GM18873 (cell line): ENCODE results near the gene S1PR3.

Source experiments
- ATAC-seq: cut with Tn5 transposase; IDR thresholded peaks from one replicate; pipeline ENCODE4 v1.9.1; 2021; ENCODE audit warnings: mild to moderate bottlenecking, moderate library complexity, moderate number of reproducible peaks; ENCODE audit not compliant: unreplicated experiment, low FRiP score

The S1PR3 gene

DNA sequence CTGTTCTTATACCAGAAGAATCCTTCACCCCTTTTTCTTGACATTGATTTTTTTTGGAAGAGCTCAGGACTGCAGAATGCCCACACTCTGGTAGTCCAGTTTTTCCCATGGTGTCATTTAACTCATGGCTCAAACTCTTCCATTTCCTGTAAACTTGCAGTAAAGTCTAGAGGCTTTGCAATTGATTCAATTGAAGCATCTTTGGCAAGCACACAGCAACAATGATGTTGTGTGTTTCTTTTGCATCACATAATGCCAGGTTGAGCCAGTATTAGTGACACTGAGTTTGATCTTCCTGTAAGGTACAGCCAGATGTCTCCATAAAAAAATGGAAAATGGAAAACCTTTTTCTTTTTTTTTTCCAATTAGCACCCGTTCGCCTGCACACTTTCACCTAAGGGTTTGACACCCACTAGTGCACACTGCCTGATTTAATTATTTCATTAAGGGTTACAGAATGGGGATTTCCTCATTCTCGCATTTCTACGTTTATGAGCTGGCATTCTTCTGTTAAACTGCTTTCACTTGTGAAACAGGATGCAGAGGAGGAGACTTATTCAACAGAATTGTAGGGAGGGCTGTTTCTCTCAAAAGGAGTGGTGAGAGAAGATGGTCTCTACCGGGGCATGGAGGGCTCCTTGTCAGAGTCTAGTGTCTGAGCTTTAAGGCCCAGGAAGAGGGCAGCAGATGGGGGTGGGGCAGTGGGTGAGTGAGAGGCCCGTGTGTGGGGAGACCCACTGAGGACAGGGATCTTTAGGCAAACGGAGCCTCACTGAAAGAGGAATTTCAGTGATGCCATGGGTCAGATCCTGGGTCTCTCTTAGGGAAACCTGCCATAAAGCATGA lies 2.2 kb upstream of the S1PR3 start:
- ATAC-seq = no peak

DNA sequence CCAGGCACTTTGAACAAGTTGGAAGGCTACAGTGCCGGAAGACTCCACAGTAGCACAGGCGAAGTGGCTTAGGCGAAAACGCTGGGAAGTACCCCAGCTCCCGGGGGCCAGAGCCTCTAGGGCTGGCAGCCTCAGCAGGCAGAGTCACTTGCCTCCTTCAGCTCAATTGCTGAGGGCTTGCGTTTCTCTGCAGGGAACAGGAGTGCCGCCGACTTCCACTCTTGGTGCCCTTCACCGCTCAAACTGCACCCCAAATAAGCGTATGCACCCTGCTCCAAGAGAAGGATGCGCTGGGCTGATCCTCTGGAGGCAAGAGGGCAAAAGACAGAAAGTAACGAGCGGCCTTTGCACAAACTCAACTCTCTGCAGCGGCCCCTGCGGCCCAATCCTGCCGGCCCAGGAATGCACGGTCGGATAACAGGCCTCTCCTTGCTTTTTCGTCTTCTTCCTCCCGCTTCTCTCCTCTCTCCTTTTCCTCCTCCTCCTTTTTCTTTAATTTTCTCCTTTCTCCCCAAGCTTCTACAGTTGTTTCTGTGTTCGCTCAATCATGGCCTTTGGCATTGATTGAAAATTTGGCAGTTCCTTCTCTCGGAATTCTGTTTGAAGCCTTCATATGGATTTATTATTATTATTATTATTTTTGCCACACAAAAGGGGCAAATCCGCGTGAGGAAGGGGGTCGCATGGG lies 1.1 kb upstream of the S1PR3 start:
- ATAC-seq = no peak

DNA sequence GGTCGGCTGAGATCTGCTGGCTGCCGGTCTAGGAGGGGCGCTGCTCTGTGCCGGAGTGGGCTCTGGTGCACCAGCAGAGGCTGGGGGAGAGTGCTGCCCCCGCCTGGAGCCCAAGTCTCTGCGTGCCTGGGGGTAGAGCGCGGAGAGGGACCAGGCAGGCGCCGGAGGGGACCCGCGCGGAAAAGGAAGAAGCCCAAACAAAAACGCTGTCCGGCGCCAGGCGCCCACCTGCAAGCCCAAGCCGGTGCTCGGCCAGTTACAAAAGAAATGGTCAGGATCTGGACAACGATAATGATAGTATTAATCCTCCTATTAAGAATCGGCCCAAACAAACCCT lies 571 bp upstream of the S1PR3 start:
- ATAC-seq = no peak

DNA sequence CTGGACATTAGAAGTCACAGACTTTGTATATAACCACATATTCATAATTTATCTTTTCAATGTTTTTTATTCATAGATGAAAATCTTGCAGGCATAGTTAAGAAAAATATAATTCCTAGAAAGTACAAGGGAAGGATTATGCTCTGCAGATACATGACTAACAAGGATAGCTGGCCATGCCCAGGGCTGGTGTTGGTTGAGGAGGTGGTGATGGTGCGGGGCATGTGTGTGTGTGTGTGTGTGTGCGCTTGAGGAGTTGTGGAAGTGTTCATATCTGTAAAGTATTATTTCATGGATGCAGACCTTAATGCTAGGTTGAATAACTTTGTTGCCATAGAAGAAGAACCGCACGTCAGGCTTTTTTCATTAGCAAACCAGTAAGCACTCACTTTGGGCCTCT lies 1.3 kb downstream of the S1PR3 start:
- ATAC-seq = no peak

DNA sequence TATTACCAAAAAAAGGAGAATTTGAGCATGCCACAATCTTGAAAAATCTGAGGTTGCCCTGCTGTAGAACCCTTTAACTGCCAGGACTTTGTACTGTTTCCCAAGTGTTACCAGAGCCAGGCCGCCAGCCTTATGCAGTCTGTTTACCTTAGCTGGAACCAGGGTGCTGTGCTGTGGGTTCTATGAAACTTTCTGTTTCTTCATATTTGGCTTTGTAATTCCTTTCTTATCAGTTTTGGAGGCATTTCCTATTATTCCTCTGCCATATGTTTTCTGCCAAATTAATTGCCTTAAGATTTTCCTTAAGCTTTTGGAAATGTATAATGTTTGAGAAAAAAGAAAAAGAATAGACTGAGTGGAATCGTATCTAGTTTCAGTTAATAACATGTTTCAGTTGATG lies 2.1 kb downstream of the S1PR3 start:
- no peak for ATAC-seq

DNA sequence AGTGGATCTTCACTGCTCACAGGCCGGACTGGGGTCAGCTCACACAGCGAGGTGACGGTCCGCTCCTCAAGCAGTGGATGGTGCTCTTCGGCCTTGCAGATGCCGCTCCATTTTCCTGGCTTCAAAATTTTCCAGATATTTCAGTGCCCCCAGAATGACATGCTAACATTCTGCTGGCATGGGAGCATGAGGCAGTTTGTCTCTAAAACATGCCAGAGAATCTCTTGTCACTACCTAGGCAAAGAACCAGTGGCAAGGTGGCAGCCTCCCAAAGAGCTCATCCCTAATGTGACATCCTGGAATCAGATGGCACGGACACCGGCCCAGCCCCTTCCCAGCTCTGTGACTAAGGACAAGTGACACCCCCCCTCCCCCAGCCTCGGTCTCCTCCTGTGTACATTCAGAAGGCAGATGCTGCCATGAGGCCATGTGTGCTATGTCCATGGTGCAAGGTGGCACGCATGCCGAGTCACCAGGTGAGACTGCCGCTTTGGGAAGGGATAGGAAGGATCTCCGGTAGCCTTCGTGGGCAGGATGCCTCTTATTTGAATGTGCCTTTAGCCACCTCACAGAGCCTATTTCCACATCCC lies 2.7 kb downstream of the S1PR3 start:
- no peak for ATAC-seq

DNA sequence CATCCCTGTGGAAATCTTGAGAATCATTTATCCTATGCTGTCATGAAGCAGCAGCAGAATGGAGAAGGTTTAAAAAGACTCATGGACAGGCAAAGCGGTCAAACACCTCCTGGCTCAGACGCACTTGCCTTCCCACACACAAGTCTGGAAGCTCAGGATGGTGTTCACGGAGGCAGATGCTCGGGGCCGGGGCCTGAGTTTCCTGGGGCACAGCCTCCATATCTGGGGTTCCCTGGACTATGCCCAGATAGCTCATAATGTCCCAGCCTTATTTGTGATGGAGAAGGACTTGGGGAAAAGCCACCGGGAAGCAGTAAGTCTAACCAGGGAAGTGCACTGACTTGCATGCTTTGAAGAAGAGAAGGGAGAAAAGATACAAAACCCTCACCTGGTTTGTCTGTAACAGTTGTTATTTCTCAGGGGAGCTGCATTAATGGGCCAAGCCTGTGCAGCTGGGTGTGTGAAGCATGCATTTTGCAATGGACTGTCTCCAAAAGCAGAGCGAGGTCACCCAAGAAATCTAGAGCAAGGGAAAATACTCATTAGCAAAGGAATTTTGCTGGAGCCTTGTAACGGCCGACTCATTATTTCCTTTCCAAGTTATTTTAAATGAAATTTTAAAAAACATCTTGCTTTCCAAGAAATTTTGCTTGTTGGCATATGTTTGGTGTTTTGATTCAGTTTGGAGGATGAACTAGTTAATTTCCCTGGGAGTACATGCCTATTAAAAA lies 3.4 kb downstream of the S1PR3 start:
- ATAC-seq = no peak

DNA sequence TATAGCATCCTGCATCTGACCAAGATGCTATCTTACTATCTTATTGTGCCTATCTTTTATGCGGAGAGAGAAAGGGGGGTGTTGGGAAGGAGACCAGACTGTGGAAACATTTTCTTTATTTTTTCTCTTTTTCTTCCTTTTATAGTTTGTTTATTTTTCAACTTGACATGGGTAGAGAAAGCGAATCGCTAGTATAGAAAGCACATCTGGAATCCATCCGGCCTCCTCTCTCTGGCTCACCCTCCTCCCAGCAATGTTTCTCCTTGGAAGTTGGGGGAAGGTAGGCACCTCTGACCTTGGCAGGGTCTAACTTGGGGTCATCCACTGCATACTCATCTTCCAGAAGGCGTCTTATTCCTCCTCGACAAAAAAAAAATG lies 3.9 kb downstream of the S1PR3 start:
- ATAC-seq = no peak

DNA sequence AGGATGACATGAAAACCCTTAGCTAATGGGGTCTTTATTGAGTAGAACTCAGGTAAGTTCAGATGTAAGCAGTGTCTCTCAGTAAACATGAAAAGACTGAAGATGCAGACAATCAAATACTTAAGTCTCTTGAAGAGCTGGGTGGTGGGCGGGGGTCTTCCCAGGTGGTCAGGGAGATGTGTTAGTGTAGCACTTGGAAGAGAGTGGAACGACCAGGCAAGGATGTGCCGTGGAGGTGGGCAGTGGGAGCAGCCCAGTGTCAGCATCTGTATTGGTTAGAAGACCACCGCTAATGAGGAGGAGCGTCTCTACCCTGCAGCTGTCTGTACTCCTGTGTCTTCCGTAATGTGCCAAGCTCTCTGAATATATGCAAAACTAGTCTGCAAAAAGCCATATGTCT lies 4.4 kb downstream of the S1PR3 start:
- no peak for ATAC-seq

DNA sequence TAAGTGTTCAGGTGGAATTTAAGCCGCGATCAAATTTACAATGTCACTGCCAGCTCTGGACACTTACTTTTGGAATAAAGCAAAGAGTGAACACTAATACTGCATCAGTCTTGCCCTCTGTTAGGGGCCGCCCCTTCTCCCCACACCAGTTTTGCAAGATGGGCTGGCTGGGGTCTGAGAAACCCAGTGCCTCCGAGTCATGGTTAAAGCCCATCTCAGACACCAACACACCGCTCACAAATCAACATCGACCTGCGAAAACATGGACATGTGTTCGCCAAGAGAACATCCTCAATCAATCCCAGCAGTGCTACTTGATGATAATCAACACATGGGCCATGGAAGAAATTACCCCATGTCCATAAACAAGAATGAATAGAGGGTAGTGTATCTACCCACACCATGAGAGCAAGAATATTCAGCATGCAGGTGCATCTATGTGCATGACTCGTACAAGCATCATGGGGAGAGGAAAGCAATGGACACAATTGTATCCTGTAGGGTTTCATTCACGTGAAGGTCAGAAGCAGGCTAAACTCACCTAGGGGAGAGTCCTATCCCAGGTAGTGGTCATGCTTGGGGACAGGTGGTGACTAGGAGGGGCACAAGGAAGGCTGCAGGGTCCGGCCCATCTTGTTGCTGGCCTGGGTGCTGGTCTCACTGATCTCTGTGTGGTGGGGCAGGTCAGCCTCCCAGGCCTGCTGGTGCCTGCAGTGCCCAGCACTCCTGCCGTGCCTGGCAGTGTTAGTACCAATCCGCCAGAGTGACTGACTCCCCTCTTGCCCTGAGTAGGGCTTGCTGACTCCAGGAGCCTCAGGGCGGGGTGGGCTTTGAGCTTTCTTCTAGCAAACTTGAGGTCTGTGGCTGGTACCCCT lies 5.0 kb downstream of the S1PR3 start:
- no peak for ATAC-seq

DNA sequence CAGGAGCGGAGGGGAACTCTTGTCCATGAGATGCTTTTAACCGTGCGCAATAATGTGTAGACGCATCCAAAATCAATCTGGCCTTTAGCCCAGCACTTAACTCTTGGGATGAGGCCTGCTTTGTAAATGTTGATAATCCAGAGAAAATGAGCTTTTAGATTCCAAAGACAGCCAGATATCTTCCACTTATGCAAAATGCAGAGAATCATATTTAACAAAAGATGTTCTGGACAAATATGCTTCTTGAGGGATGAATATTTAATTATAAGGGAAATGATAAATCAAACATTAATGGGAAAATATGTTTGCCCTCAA lies 5.6 kb downstream of the S1PR3 start:
- ATAC-seq = no peak

DNA sequence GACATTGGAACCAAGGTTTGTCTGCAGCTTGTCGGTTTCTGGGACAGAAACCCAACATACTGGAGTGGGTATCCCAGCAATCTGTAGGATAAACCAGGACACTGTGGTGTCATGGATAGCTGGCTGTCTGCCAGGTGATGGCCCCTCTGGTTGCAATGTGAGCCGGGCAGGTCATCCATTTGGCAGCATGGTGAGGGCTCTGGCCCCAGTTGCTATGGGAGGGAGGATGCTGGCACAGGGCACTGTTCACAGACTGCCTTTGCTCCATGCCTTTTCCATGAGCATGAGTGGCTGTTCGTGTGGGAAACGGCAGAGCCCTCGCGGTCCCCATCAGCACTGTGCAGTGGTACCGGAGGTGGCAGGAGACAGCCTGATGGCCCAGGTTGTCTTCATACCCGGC lies 6.4 kb downstream of the S1PR3 start:
- ATAC-seq = no peak

DNA sequence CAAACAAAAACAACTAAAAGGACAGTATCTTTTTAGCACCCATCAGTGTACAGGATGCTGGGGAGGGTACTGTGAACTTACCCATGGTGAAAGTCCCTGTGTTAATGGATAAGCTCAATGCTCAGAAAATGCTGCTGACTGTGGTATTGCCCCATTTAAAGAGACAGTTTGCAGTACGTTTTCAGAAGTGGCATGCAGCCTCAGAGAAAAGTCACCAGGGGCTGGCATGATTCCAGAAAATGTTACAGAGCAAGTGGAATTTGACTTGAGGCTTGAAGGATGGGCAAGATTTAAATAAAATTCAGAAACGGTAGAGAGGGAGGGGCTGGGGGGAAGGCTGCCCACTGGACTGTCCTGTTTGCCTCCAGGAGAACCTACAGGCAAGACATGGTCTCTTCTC lies 7.2 kb downstream of the S1PR3 start:
- ATAC-seq = no peak

DNA sequence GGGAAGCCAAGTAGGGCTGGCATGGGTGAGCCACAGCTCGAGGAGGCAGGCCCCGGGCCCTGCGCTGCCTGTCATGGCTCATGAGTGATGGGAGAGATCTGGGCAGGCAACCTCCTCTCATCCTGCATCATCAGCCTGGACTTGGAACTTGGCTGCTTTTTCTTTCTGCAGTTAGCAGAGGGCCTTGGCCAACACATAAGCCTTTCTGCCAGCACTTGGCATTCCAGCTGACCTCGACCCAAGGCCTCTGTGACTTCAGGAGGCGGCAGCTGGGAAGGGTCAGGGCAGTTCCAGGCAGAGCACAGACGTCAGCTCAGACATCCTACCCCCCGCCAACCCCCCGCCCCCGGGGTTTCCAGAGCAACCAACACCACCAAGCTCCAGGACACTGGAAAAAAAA lies 7.6 kb downstream of the S1PR3 start:
- no peak for ATAC-seq

DNA sequence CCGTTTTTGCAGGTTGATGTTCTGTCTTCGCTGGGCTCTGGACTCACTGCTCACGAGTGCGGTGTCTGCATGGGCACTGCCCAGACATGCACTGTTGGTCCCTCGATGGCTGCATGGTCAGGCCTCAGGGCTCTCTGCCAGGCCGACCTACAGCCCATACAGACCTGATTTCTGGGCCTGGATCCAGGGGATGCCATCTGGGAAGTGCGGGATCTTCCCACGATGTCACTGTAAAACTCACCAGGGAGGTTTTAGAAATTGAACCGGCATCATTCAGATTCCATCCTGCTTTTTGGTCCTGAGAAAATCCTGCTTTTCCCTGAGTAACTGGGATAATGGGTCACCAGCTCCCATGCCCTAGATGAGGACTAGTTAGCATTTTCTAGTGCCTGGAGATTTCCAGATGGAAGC lies 9.1 kb downstream of the S1PR3 start:
- ATAC-seq = no peak

DNA sequence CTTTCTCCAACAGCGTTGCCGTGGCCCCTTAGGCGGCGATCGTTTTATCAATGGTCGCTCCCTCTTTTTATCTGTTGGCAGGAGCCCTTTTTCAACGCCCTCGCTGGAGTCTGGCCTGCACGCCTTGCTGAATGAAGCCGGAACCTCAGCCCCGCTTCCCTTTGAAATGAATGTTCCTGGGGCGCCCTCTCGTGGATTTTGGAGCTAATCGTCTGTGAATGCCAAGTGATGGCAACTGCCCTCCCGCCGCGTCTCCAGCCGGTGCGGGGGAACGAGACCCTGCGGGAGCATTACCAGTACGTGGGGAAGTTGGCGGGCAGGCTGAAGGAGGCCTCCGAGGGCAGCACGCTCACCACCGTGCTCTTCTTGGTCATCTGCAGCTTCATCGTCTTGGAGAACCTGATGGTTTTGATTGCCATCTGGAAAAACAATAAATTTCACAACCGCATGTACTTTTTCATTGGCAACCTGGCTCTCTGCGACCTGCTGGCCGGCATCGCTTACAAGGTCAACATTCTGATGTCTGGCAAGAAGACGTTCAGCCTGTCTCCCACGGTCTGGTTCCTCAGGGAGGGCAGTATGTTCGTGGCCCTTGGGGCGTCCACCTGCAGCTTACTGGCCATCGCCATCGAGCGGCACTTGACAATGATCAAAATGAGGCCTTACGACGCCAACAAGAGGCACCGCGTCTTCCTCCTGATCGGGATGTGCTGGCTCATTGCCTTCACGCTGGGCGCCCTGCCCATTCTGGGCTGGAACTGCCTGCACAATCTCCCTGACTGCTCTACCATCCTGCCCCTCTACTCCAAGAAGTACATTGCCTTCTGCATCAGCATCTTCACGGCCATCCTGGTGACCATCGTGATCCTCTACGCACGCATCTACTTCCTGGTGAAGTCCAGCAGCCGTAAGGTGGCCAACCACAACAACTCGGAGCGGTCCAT lies 10.0 kb downstream of the S1PR3 start:
- ATAC-seq = no peak

DNA sequence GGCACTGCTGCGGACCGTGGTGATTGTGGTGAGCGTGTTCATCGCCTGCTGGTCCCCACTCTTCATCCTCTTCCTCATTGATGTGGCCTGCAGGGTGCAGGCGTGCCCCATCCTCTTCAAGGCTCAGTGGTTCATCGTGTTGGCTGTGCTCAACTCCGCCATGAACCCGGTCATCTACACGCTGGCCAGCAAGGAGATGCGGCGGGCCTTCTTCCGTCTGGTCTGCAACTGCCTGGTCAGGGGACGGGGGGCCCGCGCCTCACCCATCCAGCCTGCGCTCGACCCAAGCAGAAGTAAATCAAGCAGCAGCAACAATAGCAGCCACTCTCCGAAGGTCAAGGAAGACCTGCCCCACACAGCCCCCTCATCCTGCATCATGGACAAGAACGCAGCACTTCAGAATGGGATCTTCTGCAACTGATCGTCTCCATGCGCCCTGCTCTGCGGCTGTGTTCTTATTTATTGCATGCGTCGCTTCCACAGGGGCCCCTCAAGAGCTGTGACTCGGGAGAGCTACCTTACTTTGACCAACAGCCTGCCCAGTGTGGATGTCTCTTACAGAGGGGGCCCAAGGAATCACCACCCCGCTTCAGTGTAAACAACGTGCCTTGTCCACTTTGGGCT lies 10.8 kb downstream of the S1PR3 start:
- no peak for ATAC-seq

DNA sequence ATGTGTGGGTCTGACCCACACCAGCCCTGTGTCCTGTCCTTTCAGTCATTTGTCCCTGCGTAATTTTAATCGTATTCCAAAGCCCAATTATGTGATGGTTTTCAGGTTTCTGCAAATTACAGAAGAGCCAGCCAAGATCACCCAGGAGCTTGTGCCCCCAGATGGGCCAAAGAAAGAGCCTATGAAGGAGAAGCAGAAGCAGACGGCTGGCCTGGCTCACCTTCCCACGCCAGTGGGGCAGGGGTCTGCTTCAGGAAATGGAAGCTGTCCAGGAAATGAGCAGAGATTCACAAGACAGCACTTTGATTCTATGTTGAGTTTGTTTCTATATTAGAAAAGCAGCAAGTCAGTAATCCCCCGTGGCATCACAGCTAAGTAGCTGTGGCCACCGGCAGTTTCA lies 11.7 kb downstream of the S1PR3 start:
- ATAC-seq = no peak

DNA sequence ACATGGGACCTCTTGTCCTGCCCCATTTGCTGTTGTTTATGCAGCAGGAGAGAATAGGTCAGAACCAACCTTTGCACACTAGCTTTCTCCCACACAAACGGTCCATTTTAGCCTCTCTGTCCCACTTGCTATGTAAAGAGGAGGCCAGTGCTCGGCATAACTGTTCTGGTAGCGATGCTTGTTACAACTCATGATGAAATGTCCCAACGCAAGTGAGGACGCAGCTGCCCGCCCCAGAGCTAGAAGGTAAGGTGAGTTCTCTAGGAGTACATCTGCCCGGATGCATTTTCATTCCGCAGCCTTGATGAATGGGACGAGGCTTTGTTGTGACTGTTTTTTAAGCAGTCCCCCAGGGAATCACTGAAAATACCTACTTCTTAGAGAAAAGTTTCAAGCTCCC lies 14.1 kb downstream of the S1PR3 start:
- no peak for ATAC-seq
